Testis (tissue), 3 donors: ENCODE measurements around the gene IFIT2. TPM values are rescaled to one million over a fixed set of nuclear protein-coding genes. Genes with fewer than 3 reads are reported as not detected.
A peak's percentile ranks its signal among the peaks of the same experiment; 100 is the strongest.

Experiments used
- DNase-seq: peaks from one replicate; pipeline ENCODE4 v3.0.0-alpha.2; 2019
- H3K27ac ChIP-seq, 2 donors: fragments of 200-600 bp; sonication (generic); one replicate each; pipeline ENCODE4 v1.5.1; 2019
- H3K27me3 ChIP-seq: fragments of 200-600 bp; sonication (generic); one replicate; pipeline ENCODE4 v1.5.1; 2019
- H3K36me3 ChIP-seq: fragments of 200-600 bp; sonication (generic); one replicate; pipeline ENCODE4 v1.5.1; 2017; ENCODE audit warnings: low read depth; ENCODE audit errors: missing control alignments
- H3K4me1 ChIP-seq: fragments of 200-600 bp; sonication (generic); one replicate; pipeline ENCODE4 v1.5.1; 2019
- H3K4me3 ChIP-seq, 2 donors: fragments of 200-600 bp; sonication (generic); one replicate each; pipeline ENCODE4 v1.5.1; 2017 to 2019
- H3K9me3 ChIP-seq: fragments of 200-600 bp; sonication (generic); one replicate; pipeline ENCODE4 v1.5.1; 2017
- POLR2A ChIP-seq: fragments of 450-650 bp; IDR thresholded peaks from one replicate; pipeline ENCODE4 v1.6.1; 2017; ENCODE audit warnings: antibody characterized with exemption, mild to moderate bottlenecking, moderate library complexity
- WGBS, 2 donors: methylation state at CpG; one replicate each; pipeline ENCODE4 v1.1.5; 2018; 5-methylcytosine and 5-hydroxymethylcytosine counted together
- intact Hi-C: fragments of 100-400 bp; cut with DNase I; formaldehyde crosslinking; loops from one replicate; pipeline ENCODE4 v1.15.1; 2023; ENCODE audit warnings: low total_unique reads
- polyA plus RNA-seq: library from polyadenylated mRNA; stranded (reverse); fragments of 350-450 nt; fragmentation: Illumina TruSeq; extraction: RNeasy Lipid Tissue Mini Kit (QIAGEN cat#74804); gene quantifications from one replicate; pipeline ENCODE4 v1.2.3, GENCODE V29; 2014; ENCODE audit warnings: low read depth, low replicate concordance; ENCODE audit not compliant: insufficient read depth
- total RNA-seq, 2 donors: library from RNA; depleted of rRNA; stranded (reverse); fragments of >200 nt; gene quantifications; one replicate each; pipeline ENCODE4 v1.2.3, GENCODE V29; 2016
- TF ChIP-seq, protein P1 (sequence below), 3 experiments: fragments of 450-650 bp in 2 of 3; fragments of 200-600 bp in 1 of 3; sonication (generic) in 1 of 3; IDR thresholded peaks; one replicate each; pipeline ENCODE4 v1.5.1; 2016 to 2019; ENCODE audit warnings: antibody characterized with exemption in 3 of 3, mild to moderate bottlenecking in 2 of 3, moderate library complexity in 1 of 3

The IFIT2 gene
- total and polyA plus RNA-seq, 3 donors from 2014 or later = 1.3 to 4.3 (median 1.6) TPM

DNA sequence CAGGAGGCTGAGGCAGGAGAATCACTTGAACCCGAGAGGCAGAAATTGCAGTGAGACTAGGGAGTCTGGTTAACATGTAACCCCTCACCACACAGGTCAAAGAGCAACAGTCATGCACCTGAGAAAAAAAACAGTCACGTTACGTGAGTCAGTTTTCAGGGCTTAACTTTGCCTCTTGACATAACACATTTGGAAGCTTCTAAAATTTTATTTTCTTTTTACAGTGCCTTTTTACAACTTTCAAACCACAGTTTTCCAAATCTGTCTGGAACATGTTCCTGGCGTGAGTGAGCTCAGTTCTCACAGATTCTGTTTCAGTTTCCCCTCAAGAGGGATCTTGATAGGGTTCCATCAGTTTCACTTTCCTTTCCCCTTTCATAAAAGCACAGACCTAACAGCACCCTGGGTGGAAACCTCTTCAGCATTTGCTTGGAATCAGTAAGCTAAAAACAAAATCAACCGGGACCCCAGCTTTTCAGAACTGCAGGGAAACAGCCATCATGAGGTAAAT, 30.3 kb downstream of the IFIT2 start:
- peak; percentile 28 for DNase-seq
- TF ChIP-seq, protein P1, sequence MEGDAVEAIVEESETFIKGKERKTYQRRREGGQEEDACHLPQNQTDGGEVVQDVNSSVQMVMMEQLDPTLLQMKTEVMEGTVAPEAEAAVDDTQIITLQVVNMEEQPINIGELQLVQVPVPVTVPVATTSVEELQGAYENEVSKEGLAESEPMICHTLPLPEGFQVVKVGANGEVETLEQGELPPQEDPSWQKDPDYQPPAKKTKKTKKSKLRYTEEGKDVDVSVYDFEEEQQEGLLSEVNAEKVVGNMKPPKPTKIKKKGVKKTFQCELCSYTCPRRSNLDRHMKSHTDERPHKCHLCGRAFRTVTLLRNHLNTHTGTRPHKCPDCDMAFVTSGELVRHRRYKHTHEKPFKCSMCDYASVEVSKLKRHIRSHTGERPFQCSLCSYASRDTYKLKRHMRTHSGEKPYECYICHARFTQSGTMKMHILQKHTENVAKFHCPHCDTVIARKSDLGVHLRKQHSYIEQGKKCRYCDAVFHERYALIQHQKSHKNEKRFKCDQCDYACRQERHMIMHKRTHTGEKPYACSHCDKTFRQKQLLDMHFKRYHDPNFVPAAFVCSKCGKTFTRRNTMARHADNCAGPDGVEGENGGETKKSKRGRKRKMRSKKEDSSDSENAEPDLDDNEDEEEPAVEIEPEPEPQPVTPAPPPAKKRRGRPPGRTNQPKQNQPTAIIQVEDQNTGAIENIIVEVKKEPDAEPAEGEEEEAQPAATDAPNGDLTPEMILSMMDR (IDR thresholded peaks at IDR 0.05) = no peak
- TF ChIP-seq POLR2A = no peak
- Histone ChIP-seq H3K9me3 (no peaks in the 10 kb centered on the region), H3K4me3 (peak overlapping the region; percentile 0 to 41), H3K27ac (peak overlapping the region; percentile 32 to 42), H3K4me1 (peaks cover 11% of the 10 kb centered on the region), H3K36me3 (no peaks in the 10 kb centered on the region), H3K27me3 (no peaks in the 10 kb centered on the region)
- 38 to 51% methylated on average over 5 of the region's 5 CpGs for WGBS, 2 donors
- intact Hi-C loops = no loop called here

DNA sequence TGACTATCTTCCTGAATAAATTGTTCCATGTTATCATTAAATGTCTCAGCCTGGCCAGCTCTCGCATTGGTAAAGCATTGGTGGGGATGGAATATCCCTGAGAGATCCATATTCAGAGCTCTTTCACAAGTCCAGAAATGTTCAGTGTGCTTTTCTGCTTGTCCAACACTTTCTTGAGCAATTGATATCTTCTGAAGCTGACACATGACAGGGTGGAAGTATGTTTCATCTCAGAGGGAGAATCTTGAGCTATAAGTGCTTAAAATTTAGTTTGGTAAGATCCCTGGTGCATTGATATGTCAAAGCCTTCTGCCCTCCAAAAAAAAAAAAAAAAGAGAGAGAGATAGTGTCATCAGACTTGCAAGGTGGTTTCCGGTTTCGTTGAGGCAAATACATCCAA, 33.4 kb downstream of the IFIT2 start:
- no peak for DNase-seq
- Histone ChIP-seq H3K9me3 (no peaks in the 10 kb centered on the region), H3K36me3 (no peaks in the 10 kb centered on the region), H3K27ac (no peak overlapping the region), H3K27me3 (no peaks in the 10 kb centered on the region), H3K4me3 (no peak overlapping the region), H3K4me1 (peaks cover 11% of the 10 kb centered on the region)
- 90 to 93% methylated on average over 3 of the region's 3 CpGs for WGBS, 2 donors
- TF ChIP-seq, protein P1 (IDR thresholded peaks at IDR 0.05) = no peak
- TF ChIP-seq POLR2A = no peak
- intact Hi-C loops = no loop called here

DNA sequence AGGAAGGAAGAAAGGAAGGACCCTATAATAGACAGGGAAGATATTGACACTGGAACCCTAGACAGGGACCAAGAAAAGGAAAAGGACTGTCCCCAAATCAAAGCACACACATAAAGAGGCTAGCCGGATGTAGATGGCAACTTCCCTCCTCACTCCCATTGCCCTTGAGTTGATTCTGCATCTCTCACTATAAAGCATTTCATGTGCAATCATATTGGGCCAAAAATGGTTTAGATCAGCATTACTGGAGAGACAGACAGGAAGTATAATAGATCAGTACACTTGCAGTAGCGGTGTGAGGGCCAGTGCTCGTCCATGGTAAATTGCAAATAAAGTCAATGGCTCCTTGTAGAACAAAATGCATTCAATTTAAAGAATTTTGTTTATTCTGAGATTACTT, 34.4 kb downstream of the IFIT2 start:
- intact Hi-C loops = no loop called here
- Histone ChIP-seq H3K27ac (no peak overlapping the region), H3K9me3 (no peaks in the 10 kb centered on the region), H3K4me1 (peaks cover 11% of the 10 kb centered on the region), H3K4me3 (no peak overlapping the region), H3K36me3 (no peaks in the 10 kb centered on the region), H3K27me3 (no peaks in the 10 kb centered on the region)
- 90 to 91% methylated on average over 3 of the region's 3 CpGs for WGBS, 2 donors
- TF ChIP-seq POLR2A = no peak
- TF ChIP-seq, protein P1 (IDR thresholded peaks at IDR 0.05) = no peak
- no peak for DNase-seq

DNA sequence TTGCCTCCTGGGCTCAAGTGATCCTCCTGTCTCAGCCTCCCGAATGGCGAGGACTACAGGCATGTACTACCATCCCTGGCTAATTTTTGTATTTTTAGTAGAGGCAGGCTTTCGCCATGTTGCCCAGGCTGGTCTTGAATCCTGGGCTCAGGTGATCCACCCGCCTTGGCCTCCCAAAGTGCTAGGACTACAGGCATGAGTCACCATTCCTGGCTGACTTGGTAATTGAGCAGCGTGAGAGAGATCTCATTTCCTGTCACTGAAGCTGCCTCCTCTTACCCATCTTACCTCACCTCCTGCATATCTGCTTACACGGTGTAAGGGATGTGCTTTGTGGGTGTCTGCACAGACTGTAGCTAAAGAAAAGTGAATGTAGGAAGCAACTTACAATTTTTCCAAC, 35.6 kb downstream of the IFIT2 start:
- Histone ChIP-seq H3K4me1 (peaks cover 11% of the 10 kb centered on the region), H3K27me3 (no peaks in the 10 kb centered on the region), H3K9me3 (no peaks in the 10 kb centered on the region), H3K27ac (no peak overlapping the region), H3K4me3 (no peak overlapping the region), H3K36me3 (no peaks in the 10 kb centered on the region)
- no peak for DNase-seq
- TF ChIP-seq, protein P1 (IDR thresholded peaks at IDR 0.05) = no peak
- TF ChIP-seq POLR2A = no peak
- intact Hi-C loops = no loop called here
- WGBS, 2 donors = 82 to 96% methylated on average over 6 of the region's 6 CpGs

DNA sequence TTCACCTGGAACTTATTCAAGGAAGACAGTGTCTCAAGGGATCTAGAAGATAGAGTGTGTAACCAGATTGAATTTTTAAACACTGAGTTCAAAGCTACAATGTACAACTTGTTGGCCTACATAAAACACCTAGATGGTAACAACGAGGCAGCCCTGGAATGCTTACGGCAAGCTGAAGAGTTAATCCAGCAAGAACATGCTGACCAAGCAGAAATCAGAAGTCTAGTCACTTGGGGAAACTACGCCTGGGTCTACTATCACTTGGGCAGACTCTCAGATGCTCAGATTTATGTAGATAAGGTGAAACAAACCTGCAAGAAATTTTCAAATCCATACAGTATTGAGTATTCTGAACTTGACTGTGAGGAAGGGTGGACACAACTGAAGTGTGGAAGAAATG, 36.9 kb downstream of the IFIT2 start:
- H3K9me3 ChIP-seq = no peaks in the 10 kb centered on the region
- intact Hi-C loops = no loop called here
- 81 to 97% methylated on average over 3 of the region's 3 CpGs for WGBS, 2 donors
- H3K36me3 ChIP-seq = no peaks in the 10 kb centered on the region
- H3K4me3 ChIP-seq = no peak overlapping the region
- DNase-seq = no peak
- TF ChIP-seq POLR2A = no peak
- TF ChIP-seq, protein P1 (IDR thresholded peaks at IDR 0.05) = no peak
- H3K27ac ChIP-seq = no peak overlapping the region
- H3K27me3 ChIP-seq = no peaks in the 10 kb centered on the region
- peaks cover 4% of the 10 kb centered on the region for H3K4me1 ChIP-seq
